Measurements from ENCODE around the gene SP100.
"Not testable (repeated sequence)": the region's sequence is repeated elsewhere in the genome, so short reads cannot be mapped to it uniquely, and the experiment has no call there.

The SP100 gene

GRCh38 chr2:230459216-230459615 lies 43.2 kb downstream of the SP100 start:
- DNase-seq (ENCODE audit: low spot score) = no peak

DNA sequence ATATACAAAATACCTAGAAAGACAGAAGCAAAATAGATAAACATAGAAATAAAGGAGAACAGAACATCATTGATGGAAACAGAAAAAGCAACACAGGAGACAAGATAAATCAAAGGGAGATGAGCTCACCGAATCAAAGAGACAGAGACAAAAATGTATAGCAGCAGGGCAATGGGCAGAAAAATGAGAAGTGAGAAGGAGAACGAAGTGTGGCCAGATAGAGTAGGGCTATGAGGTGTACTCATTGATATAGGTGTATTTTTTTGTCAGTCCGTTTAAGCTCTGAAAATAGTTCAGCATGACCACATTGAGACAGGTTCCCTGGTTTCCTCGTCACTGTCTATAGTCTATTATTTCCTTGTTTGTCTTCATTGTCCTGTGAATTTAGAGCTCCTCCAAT lies 55.1 kb downstream of the SP100 start:
- no peak for DNase-seq (ENCODE audit: low spot score)

DNA sequence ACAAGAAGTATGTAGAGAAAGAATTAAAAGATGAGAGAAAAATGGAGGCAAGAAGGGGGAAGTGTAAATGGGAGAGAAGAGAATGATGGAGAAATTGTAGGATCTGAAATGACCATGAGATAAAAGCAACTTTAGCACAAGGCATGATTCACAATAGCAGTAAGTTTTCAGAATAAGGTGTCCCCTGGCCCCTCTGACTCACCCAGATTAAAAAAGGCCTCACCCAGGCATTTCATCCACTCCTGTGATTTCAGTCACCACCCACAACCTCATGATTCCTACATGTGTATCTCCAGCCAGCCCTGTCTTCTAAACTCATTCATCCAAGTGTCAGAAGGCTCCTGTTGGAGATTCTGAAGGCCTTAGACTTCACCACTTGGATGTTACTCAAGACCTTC lies 56.6 kb downstream of the SP100 start:
- no peak for DNase-seq (ENCODE audit: low spot score)

GRCh38 chr2:230473378-230473777 lies 57.4 kb downstream of the SP100 start:
- DNase-seq (ENCODE audit: low spot score) = no peak

GRCh38 chr2:230475143-230475542 lies 59.1 kb downstream of the SP100 start:
- DNase-seq (ENCODE audit: low spot score) = no peak

DNA sequence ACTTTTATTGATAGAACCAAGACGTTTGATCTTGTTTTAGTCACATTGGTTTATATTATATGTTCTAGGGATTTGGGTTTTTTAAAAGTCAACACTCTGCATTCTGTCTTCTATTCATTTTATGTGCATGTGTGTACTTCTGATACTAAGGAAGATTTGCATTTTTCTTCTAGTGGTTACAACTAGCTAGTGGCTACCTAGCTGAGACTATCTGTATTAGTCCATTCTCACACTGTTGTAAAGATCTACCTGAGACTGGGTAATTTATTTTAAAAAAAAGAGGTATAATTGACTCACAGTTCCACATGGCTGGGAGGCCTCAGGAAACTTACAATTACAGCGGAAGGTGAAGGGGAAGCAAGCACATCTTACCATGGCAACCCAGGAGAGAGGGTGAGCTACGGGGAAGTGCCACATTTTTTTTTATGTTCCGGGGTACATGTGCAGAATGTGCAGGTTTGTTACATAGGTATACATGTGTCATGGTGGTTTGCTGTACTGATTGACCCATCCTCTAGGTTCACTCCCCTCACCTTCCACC lies 69.9 kb downstream of the SP100 start:
- no peak for DNase-seq (ENCODE audit: low spot score)

DNA sequence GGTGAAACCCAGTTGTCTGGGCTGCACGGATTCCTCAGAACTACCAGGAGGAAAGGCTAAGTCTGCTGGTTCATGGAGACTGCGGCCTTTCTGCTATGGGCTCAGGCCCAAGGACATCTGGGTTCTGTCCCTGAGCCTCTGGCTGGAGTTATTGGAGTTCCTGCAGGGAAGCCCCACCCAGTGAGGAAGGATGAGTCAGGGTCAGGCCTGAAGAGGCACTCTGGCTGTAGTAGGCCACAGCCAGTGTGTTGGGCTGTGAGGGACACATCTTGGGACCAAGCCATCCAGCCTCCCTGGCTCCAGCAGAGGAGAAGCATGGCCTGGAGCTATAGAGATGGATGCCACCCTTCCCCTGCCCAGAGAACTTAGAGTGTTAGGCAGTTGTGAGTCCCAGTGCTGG lies 75.2 kb downstream of the SP100 start:
- not testable (repeated sequence) for DNase-seq (ENCODE audit: low spot score)

DNA sequence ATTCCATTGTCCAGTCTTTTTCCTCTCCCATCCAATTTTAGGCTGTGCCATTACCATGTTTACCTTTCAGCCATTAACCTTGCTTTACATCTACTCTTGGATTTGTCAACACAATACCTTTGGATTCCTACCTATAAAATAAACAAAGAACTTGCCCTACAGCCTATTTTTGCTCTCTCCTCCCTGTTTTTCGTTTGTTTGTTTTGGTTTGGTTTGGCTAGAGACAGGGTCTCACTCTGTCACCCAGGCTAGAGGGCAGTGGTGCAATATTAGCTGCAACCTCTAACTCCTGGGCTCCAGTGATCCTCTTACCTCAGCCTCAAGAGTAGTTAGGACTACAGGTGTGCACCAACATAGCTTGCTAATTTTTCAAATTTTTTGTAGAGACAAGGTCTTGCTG lies 76.1 kb downstream of the SP100 start:
- no peak for DNase-seq (ENCODE audit: low spot score)

DNA sequence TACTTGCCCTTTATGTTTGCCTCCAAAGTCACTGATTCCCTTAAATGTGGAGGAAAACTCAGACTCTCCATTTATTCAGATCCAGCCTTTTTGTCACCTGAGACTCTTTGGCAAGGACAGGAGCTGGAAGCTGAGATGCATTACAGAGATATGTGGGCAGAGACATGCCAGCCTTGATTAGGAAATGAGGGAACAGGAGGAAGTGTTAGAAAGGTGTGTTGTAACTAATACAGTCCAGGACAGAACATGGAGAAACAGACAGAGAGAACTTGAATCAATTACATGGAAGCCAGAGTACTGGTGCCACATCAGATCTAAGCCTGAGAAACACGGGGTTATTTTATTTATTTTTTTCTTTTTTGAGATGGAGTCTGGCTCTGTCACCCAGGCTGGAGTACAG lies 79.0 kb downstream of the SP100 start:
- no peak for DNase-seq (ENCODE audit: low spot score)

DNA sequence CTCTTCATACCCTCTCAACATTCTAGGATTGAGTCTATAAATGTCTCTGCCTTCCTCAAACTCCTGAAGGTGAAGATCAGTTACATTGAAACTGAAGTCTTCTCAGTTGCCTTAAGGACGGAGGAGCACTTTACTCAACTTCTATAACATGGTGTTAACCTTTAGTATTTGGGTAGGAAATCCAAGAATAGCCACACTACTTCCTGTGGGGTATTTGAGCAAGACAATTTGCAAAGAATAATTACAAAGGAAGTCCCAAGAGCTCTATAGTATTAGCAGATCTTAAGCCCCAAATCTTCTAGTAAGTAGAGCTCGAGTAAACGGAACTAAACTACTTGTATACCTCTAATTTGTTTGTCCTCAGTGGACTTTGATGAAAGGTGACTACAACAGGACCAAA lies 80.9 kb downstream of the SP100 start:
- no peak for DNase-seq (ENCODE audit: low spot score)

DNA sequence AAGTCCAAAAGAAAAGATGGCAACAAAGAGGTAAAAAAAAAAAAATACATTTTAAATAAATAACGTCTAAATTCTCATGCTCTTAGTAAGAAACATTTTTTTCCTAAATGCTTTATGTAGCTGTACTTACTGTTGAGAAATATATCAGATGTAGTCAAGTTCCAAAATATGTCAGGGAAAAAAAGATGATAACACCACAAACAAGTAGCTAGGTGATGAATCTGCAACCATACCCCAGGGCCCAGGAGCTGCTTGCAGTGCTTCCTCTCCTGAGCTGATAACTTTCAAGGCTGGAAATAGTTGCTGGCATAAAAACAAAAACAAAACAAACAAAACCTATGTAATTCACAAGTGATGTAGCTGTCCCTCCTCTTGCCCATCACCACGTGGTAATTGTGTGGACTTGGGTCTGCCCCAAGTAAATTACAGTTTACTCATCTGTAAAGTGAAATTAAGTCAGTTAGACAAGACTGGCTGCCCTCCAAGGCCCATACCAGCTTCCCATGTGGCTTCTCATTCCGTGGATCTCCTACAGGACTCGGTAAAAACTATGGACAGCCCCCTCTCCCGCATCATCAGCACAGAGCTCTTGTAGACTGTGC lies 82.6 kb downstream of the SP100 start:
- DNase-seq (ENCODE audit: low spot score) = no peak

DNA sequence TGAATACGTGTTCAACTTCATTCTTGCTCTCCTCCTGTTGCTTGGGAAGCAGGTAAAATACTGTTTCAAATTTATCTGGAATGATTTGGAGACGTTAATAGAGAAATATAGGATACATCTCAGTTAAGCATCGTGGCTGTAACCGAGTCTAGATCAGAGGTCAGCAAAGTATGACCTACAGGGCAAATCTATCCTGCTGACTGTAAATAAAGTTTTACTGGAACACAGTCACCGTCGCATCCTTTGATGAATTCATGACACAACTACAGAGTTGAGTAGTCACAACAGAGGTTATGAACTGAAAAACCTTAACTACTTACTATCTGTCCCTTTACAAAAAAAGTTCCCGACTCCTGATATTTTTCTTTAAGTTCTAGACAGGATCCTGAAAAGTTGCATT lies 86.6 kb downstream of the SP100 start:
- DNase-seq (ENCODE audit: low spot score) = no peak

DNA sequence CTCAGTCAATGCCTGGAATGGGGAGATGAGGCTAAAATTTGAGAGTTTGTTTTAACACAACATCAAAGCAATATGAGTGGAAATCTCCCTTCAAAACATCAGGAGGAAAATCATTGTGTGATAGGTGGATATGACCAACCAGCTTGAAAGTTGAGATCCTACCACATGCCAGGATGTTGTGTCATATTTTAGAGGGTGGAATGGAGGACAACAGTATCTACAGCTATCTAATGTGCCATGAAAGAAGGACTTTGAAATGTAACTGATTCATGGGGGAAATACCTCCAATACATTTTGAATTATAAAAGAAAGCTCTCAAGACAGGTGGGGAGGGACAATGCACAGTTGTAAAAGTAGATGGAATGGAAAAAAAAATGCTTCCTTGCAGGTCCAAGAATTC lies 87.8 kb downstream of the SP100 start:
- DNase-seq (ENCODE audit: low spot score) = no peak

DNA sequence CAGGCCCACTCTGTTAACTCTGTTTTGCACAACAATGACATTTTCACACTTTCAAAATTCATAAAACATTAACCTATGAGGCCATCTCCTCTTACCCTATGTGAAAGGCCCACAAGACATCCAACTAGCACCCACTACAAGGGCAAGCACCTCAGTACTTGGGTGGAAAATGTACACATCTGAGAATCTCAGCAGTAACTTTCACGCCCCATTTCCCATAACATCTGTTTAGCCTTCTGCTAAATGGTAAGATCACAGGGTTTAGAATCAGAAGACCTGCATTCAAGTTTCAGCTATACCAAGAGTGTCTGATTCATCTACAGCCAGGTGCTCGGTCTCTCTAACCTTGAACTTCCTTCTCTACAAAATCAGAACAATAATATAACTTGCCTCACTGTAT lies 89.2 kb downstream of the SP100 start:
- DNase-seq (ENCODE audit: low spot score) = no peak

DNA sequence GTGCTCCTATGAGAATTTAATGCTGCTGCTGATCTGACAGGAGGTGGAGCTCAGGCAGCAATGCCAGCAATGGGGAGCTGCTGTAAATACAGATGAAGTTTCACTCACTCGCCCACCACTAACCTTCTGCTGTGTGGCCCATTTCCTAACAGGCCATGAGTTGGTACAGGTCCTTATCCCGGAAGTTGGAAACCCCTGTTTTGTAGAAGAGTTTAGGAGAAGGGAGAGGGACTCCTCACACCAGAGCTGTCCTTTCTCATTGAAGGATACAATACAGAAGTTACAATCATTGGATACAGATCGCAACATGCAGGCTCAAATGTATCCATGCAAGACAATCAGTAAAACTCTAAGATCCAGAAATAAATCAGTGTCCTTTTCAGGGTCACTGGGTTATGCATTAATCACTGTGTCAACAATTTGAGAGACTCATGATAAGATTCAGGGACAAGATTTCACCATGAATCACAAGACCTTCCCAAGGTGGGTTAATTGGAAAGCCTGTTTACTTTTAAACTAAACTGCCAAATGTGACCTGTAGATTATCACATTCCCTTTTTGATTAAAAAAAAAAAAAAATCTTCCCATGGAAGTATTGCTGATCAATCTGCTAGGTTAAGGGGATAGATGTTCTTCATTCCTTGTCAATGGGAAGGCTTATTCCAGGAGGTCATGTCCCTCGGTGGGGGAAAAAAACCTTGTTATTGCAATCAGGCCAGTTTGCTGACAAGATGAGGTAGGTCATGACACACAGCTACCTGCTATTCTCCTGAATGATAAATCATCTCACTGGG lies 97.2 kb downstream of the SP100 start:
- DNase-seq (ENCODE audit: low spot score) = no peak

DNA sequence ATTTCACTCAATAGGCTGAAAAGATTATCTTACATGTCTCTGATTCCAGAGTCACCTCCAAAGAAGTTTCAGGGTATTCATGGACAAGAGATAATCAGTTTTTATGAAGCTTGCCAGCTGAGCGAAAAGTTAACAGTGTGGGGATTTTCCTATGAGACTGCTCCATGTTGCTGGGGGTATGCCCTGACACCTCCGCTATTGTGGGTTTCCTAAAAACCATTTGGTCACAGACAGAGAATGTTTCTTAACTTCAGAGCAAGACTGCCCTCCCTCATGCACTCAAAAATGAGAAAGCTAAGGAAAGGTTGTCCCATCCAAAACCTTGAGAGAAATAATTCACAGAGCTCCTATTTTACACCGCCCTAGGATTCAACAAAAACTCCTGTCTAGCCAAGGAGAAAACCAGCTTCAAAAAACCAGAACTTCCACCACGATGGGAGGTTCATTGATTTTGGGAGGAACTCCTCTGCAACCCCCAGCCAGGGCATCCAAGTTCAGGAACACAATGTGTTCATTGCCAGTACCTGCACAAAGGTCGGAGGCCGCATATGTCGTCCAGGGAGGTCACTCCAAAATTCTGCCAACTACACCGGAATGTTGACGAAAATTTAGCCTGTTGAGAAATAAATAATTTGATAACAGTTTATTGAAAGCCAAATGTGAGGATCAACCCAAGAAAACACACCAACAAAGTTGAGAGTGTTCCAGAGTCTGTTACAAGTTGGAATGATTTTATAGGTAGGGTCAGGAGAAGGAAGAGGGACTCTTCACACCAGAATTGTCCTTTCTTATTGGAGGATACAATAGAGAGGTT lies 104.3 kb downstream of the SP100 start:
- DNase-seq (ENCODE audit: low spot score) = no peak

DNA sequence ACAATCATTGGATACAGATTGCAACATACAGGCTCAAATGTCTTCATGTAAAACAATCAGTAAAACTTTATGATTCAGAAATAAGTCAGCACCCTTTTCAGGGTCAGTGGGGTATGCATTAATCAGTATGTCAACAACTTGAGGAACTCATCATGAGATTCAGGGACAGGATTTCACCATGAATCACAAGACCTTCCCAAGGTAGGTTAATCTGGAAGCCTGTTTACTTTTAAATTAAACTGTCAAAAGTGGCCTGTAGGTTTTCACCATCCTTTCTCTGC lies 104.8 kb downstream of the SP100 start:
- no peak for DNase-seq (ENCODE audit: low spot score)

DNA sequence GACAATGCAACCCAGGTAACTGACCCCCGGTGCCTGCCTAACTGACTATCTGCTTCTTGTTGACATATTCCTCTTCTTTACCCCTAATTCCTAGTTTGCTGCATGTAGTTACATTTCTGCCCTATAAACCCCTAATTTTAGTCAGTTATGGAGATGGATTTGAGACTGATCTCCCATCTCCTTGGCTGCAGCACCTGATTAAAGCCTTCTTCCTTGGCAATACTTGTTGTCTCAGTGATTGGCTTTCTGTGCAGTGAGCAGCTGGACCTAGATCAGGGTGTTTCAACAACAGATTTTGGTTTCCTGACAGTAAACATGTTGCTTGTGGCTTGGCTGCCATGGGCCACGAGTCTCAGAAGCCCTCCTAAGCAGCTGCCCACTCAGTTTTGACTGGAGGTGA lies 105.4 kb downstream of the SP100 start:
- no peak for DNase-seq (ENCODE audit: low spot score)

GRCh38 chr2:230525682-230526081 lies 109.7 kb downstream of the SP100 start:
- no peak for DNase-seq (ENCODE audit: low spot score)

- DNase-seq (ENCODE audit: low spot score) = no peak
Observed at GRCh38 chr2:230537531-230537976, 121.6 kb downstream of the SP100 start.

GRCh38 chr2:230540332-230540731 lies 124.3 kb downstream of the SP100 start:
- DNase-seq (ENCODE audit: low spot score) = no peak

DNA sequence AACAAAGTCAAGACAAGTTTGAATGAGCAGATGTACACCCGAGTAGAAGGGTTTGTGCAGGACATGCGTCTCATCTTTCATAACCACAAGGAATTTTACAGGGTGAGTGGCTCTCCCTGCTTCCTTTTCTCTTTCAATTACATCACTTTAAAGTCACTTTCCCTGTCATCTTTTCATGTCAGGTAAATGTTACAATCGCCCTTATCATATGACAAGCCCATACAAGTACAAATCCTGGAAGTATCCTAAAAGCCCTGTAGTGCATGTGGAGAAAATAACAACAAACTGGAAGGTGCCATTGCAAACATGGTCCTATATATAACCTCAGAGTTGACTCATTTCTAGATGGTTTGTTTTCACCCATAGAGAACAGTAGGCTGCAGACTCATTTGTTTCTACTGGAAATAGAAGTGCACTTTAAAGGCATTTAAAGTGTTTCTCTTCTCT lies 126.0 kb downstream of the SP100 start:
- DNase-seq (ENCODE audit: low spot score) = no peak

DNA sequence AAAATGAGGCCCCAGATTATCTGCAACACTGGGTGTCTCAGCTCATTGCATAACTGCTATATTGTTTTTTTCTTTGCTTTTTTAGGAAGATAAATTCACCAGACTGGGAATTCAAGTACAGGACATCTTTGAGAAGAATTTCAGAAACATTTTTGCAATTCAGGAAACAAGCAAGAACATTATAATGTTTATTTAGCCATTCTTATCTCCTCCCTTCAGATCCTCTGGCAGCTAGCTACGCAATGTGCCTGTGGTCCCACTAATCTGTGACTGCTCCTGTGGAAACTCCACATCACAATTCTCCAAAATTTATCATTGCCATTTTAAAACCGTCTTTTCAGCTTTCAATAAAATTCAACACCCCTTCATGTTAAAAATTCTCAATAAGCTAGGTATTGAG lies 126.8 kb downstream of the SP100 start:
- DNase-seq (ENCODE audit: low spot score) = no peak

Measured in hepatic stellate cell (primary cell).